Keratinocyte (primary cell): ENCODE data around the gene MAP3K20. TPM values are rescaled to one million over a fixed set of nuclear protein-coding genes. Genes with fewer than 3 reads are reported as not detected.

ENCODE experiments used
- DNase-seq: peaks from one replicate; pipeline ENCODE4 v3.0.0-alpha.2; 2011; ENCODE audit warnings: low read depth, missing footprints, low spot score
- FAIRE-seq: peaks from 2 replicates; lab custom pipeline; 2011; peaks lifted over from hg19 to GRCh38; lab: Jason Lieb, UNC
- H2AFZ ChIP-seq: 2 replicates; pipeline ENCODE4 v1.6.0; 2012; ENCODE audit warnings: low read length, control low read depth, inconsistent platforms; ENCODE audit not compliant: control insufficient read depth
- H3K27ac ChIP-seq: 2 replicates; pipeline ENCODE4 v1.5.1; 2011; ENCODE audit warnings: low read length; ENCODE audit not compliant: control insufficient read depth, insufficient read depth
- H3K27me3 ChIP-seq: 3 replicates; pipeline ENCODE4 v1.6.0; 2011; ENCODE audit warnings: low read length; ENCODE audit not compliant: control insufficient read depth, insufficient read depth; ENCODE audit errors: extremely low read depth
- H3K36me3 ChIP-seq, 2 experiments: 2 replicates in 1 of 2; 3 replicates in 1 of 2; pipeline ENCODE4 v1.5.1; 2011; ENCODE audit warnings: low read length in 2 of 2, mild to moderate bottlenecking in 1 of 2; ENCODE audit not compliant: control insufficient read depth in 2 of 2, insufficient read depth in 2 of 2; ENCODE audit errors: extremely low read depth in 1 of 2
- H3K4me1 ChIP-seq: 3 replicates; pipeline ENCODE4 v1.5.1; 2011; ENCODE audit warnings: low read length; ENCODE audit not compliant: control insufficient read depth, insufficient read depth; ENCODE audit errors: extremely low read depth
- H3K4me2 ChIP-seq: 3 replicates; pipeline ENCODE4 v1.6.0; 2011; ENCODE audit warnings: low read depth, low read length; ENCODE audit not compliant: control insufficient read depth, insufficient read depth; ENCODE audit errors: extremely low read depth
- H3K4me3 ChIP-seq, 3 experiments: fragments of 200-600 bp in 1 of 3; sonication (generic) in 1 of 3; 2 replicates in 2 of 3; 3 replicates in 1 of 3; pipeline ENCODE4 v1.5.1; 2011 to 2016; ENCODE audit warnings: low read length in 3 of 3, mild to moderate bottlenecking in 3 of 3, control low read depth in 2 of 3, inconsistent platforms in 1 of 3, low read depth in 1 of 3, mixed read lengths in 1 of 3, mixed run types in 1 of 3, moderate library complexity in 1 of 3; ENCODE audit not compliant: control insufficient read depth in 2 of 3, insufficient read depth in 2 of 3; ENCODE audit errors: extremely low read depth in 1 of 3
- H3K79me2 ChIP-seq: 2 replicates; pipeline ENCODE4 v1.6.0; 2012; ENCODE audit warnings: low read length; ENCODE audit not compliant: control insufficient read depth, insufficient read depth
- H3K9ac ChIP-seq: 3 replicates; pipeline ENCODE4 v1.6.0; 2011; ENCODE audit warnings: low read length; ENCODE audit not compliant: control insufficient read depth, insufficient read depth; ENCODE audit errors: extremely low read depth
- H3K9me1 ChIP-seq: 3 replicates; pipeline ENCODE4 v1.6.0; 2011; ENCODE audit warnings: low read length; ENCODE audit not compliant: control insufficient read depth, insufficient read depth; ENCODE audit errors: extremely low read depth
- H3K9me3 ChIP-seq: 2 replicates; pipeline ENCODE4 v1.5.1; 2012; ENCODE audit warnings: low read depth, low read length; ENCODE audit not compliant: control insufficient read depth
- H4K20me1 ChIP-seq: 3 replicates; pipeline ENCODE4 v1.6.0; 2011; ENCODE audit warnings: low read length; ENCODE audit not compliant: control insufficient read depth, insufficient read depth; ENCODE audit errors: extremely low read depth
- EZH2 ChIP-seq: IDR thresholded peaks from one replicate; pipeline ENCODE4 v1.6.1; 2012; ENCODE audit warnings: inconsistent platforms, mild to moderate bottlenecking, low read length, moderate library complexity
- dilution Hi-C: fragments of 300-500 bp; cut with MboI; formaldehyde crosslinking; loops from one replicate; pipeline ENCODE4 v1.7.0; 2020; ENCODE audit warnings: low sequenced_read_pairs; ENCODE audit not compliant: extremely low pct_ligation_motif_present
- polyA plus RNA-seq, 5 experiments: library from polyadenylated mRNA; depleted of rRNA in 3 of 5; stranded (reverse) in 3 of 5; stranded (forward) in 1 of 5; unstranded in 1 of 5; fragments of >200 nt; gene quantifications; 1 replicate in 1 of 5; 2 replicates in 3 of 5; 3 replicates in 1 of 5; pipeline versions ENCODE4 v1.2.1 to v1.2.3, GENCODE V29; 2011 to 2012; ENCODE audit warnings: missing spikeins in 2 of 5, low read depth in 1 of 5, low replicate concordance in 1 of 5
- TF ChIP-seq, protein P1 (sequence below), 3 experiments: IDR thresholded peaks in 1 of 3; conservative IDR thresholded peaks in 1 of 3; optimal IDR thresholded peaks in 1 of 3; 2 replicates in 2 of 3; 3 replicates in 1 of 3; pipeline versions ENCODE3 to v1.5.1; 2011; ENCODE audit warnings: low read length in 3 of 3, mild to moderate bottlenecking in 3 of 3, moderate library complexity in 2 of 3, control low read depth in 1 of 3, inconsistent platforms in 1 of 3; ENCODE audit not compliant: insufficient read depth in 2 of 3; ENCODE audit errors: extremely low read depth in 1 of 3

Gene MAP3K20
- polyA plus RNA-seq, 1 donor (not counting 4 experiments of a cell fraction or from before 2014, with no cell fraction given), result 31.7 TPM

- no peaks in the 10 kb centered on the region for H4K20me1 ChIP-seq
- H3K9me1 ChIP-seq, result no peaks in the 10 kb centered on the region
- DNase-seq, result no peak
- H3K27me3 ChIP-seq, result no peaks in the 10 kb centered on the region
- H3K27ac ChIP-seq, result no peak overlapping the region
- no peak overlapping the region for H3K9ac ChIP-seq
- H3K4me3 ChIP-seq, result no peak overlapping the region
- H3K4me1 ChIP-seq, result peaks cover 9% of the 10 kb centered on the region
- no peaks in the 10 kb centered on the region for H3K79me2 ChIP-seq
- no peak overlapping the region for H3K4me2 ChIP-seq
- dilution Hi-C loops, result no loop called here
- TF ChIP-seq, protein P1, sequence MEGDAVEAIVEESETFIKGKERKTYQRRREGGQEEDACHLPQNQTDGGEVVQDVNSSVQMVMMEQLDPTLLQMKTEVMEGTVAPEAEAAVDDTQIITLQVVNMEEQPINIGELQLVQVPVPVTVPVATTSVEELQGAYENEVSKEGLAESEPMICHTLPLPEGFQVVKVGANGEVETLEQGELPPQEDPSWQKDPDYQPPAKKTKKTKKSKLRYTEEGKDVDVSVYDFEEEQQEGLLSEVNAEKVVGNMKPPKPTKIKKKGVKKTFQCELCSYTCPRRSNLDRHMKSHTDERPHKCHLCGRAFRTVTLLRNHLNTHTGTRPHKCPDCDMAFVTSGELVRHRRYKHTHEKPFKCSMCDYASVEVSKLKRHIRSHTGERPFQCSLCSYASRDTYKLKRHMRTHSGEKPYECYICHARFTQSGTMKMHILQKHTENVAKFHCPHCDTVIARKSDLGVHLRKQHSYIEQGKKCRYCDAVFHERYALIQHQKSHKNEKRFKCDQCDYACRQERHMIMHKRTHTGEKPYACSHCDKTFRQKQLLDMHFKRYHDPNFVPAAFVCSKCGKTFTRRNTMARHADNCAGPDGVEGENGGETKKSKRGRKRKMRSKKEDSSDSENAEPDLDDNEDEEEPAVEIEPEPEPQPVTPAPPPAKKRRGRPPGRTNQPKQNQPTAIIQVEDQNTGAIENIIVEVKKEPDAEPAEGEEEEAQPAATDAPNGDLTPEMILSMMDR (optimal IDR thresholded peaks at IDR 0.05 in 1 of 3, IDR thresholded peaks at IDR 0.05 in 1 of 3, conservative IDR thresholded peaks at IDR 0.05 in 1 of 3; ENCODE audit: extremely low read depth in 1 of 3, insufficient read depth in 2 of 3, low read length in 3 of 3), result no peak
- no peak for TF ChIP-seq EZH2
- no peak overlapping the region for H2AFZ ChIP-seq
- no peaks in the 10 kb centered on the region for H3K9me3 ChIP-seq
- H3K36me3 ChIP-seq, result peaks cover 3% of the 10 kb centered on the region in 2 experiments
- no peak for FAIRE-seq
Measured at GRCh38 chr2:173217116-173217840, 141.6 kb downstream of the MAP3K20 start.

DNA sequence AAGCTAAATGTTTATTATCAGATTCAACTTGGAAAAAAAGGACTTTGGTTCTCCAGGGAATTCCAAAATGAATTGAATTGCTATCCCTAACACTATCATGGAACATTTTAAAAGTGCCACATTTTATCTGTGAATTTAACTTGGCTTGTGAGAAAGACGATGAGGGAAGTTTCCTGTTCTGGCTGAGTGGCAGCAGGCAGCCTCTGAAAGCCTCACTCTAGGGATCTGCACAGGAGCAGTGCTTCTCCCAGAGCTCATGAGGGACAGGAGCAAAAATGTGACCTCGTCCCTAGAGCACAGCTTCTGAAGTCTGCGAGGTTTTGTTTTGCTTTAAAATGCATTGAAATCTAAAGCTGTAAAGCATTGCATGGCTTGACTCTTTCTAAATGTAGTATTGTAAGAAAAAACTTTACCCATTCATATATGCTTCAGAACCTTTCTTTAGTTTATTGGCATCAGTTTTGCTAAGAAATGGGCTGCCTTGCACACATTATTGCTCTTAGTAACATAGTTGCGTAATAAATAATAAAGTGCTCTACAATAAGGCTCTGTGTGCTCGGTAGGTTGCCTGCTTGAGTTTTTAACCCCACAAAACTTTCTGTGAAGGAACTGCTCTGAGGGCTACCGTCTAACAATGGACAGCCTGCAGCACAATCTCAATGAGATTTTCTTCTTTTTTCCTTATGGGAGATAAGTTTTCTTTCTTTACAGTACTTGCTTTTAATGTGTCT is 142.8 kb downstream of the MAP3K20 start:
- H3K4me2 ChIP-seq, result no peak overlapping the region
- no peaks in the 10 kb centered on the region for H3K27me3 ChIP-seq
- H2AFZ ChIP-seq, result no peak overlapping the region
- DNase-seq (no peak), FAIRE-seq (no peak)
- no peaks in the 10 kb centered on the region for H4K20me1 ChIP-seq
- no peaks in the 10 kb centered on the region for H3K79me2 ChIP-seq
- H3K9ac ChIP-seq, result no peak overlapping the region
- dilution Hi-C loops, result no loop called here
- TF ChIP-seq EZH2, result no peak
- TF ChIP-seq, protein P1 (optimal IDR thresholded peaks at IDR 0.05 in 1 of 3, IDR thresholded peaks at IDR 0.05 in 1 of 3, conservative IDR thresholded peaks at IDR 0.05 in 1 of 3; ENCODE audit: extremely low read depth in 1 of 3, insufficient read depth in 2 of 3, low read length in 3 of 3), result no peak
- no peaks in the 10 kb centered on the region for H3K9me1 ChIP-seq
- no peak overlapping the region for H3K4me3 ChIP-seq
- H3K9me3 ChIP-seq, result no peaks in the 10 kb centered on the region
- peaks cover 3 to 5% of the 10 kb centered on the region in 2 experiments for H3K36me3 ChIP-seq
- H3K4me1 ChIP-seq, result peaks cover 8% of the 10 kb centered on the region
- no peak overlapping the region for H3K27ac ChIP-seq
